Right lobe of liver (tissue), 4 donors: ENCODE results near the gene RAPGEF3.

Experiments used
- POLR2A ChIP-seq: fragments of 450-650 bp; IDR thresholded peaks from one replicate; pipeline ENCODE4 v1.6.1; 2017; ENCODE audit warnings: antibody characterized with exemption, mild to moderate bottlenecking
- TF ChIP-seq, protein P1 (sequence below), 4 donors: fragments of 200-600 bp in 3 of 4; fragments of 450-650 bp in 1 of 4; IDR thresholded peaks; one replicate each; pipeline versions ENCODE4 v1.5.1 to v1.8.0; 2016 to 2022; ENCODE audit warnings: antibody characterized with exemption in 4 of 4, mild to moderate bottlenecking in 2 of 4
- donor health status: DM: no; HTN: no; CAD: no.
- donor health status: DM: no; HTN: no; CAD: no.
- donor health status: DM: no; HTN: yes; CAD: no.

DNA sequence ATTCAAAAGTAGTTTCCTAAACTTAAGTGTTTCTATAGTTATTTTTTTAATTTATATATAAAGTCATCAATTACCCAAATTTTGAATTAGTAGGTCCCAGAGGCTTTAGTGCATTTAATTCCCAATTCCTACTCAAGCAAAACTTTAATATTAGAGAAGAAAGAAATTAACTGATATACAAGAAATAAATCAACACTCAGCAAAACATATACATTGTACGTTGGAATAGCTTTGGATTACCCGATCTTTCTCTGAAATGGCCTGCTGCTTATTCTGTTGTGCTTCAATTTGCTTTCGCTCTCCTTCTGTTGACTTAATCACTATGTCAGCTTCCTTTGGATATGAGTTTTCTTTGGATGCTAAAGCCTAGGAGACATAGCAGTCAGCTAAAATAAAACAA lies 71.0 kb downstream of the RAPGEF3 start:
- TF ChIP-seq, protein P1, sequence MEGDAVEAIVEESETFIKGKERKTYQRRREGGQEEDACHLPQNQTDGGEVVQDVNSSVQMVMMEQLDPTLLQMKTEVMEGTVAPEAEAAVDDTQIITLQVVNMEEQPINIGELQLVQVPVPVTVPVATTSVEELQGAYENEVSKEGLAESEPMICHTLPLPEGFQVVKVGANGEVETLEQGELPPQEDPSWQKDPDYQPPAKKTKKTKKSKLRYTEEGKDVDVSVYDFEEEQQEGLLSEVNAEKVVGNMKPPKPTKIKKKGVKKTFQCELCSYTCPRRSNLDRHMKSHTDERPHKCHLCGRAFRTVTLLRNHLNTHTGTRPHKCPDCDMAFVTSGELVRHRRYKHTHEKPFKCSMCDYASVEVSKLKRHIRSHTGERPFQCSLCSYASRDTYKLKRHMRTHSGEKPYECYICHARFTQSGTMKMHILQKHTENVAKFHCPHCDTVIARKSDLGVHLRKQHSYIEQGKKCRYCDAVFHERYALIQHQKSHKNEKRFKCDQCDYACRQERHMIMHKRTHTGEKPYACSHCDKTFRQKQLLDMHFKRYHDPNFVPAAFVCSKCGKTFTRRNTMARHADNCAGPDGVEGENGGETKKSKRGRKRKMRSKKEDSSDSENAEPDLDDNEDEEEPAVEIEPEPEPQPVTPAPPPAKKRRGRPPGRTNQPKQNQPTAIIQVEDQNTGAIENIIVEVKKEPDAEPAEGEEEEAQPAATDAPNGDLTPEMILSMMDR (IDR thresholded peaks at IDR 0.05), result no peak
- TF ChIP-seq POLR2A, result no peak
